IPS-NIHi11 (cell line): ENCODE results near the gene NHSL1.

ENCODE experiments used
- DNase-seq: peaks from one replicate; pipeline ENCODE4 v3.0.0; 2012; ENCODE audit warnings: mixed read lengths, low spot score

The NHSL1 gene

GRCh38 chr6:138465007-138465645 lies 34.2 kb downstream of the NHSL1 start:
- DNase-seq, result no peak

- no peak for DNase-seq
These were observed 35.2 kb downstream of the NHSL1 start for GRCh38 chr6:138464085-138464484.

GRCh38 chr6:138461647-138462046 lies 37.6 kb downstream of the NHSL1 start:
- DNase-seq, result no peak

GRCh38 chr6:138456401-138456790 lies 42.9 kb downstream of the NHSL1 start:
- no peak for DNase-seq

- DNase-seq, result no peak
These were observed 43.4 kb downstream of the NHSL1 start for GRCh38 chr6:138455746-138456400.

GRCh38 chr6:138454981-138455706 lies 44.1 kb downstream of the NHSL1 start:
- no peak for DNase-seq

- DNase-seq, result no peak
These were observed 48.3 kb downstream of the NHSL1 start for GRCh38 chr6:138451043-138451442.

GRCh38 chr6:138450445-138450844 lies 48.8 kb downstream of the NHSL1 start:
- no peak for DNase-seq

GRCh38 chr6:138446821-138447220 lies 52.5 kb downstream of the NHSL1 start:
- no peak for DNase-seq

GRCh38 chr6:138443979-138444378 lies 55.3 kb downstream of the NHSL1 start:
- DNase-seq, result no peak

GRCh38 chr6:138442663-138443062 lies 56.6 kb downstream of the NHSL1 start:
- no peak for DNase-seq

- no peak for DNase-seq
These were observed 57.3 kb downstream of the NHSL1 start for GRCh38 chr6:138441965-138442364.

- no peak for DNase-seq
These were observed 58.4 kb downstream of the NHSL1 start for GRCh38 chr6:138440758-138441357.

GRCh38 chr6:138440296-138440695 lies 59.0 kb downstream of the NHSL1 start:
- no peak for DNase-seq

GRCh38 chr6:138439546-138439945 lies 59.7 kb downstream of the NHSL1 start:
- no peak for DNase-seq

GRCh38 chr6:138434925-138435324 lies 64.4 kb downstream of the NHSL1 start:
- DNase-seq, result no peak

GRCh38 chr6:138434096-138434495 lies 65.2 kb downstream of the NHSL1 start:
- DNase-seq, result no peak

- no peak for DNase-seq
These were observed 67.3 kb downstream of the NHSL1 start for GRCh38 chr6:138432063-138432356.

- DNase-seq, result no peak
These were observed 67.8 kb downstream of the NHSL1 start for GRCh38 chr6:138431256-138432062.

GRCh38 chr6:138430361-138431145 lies 68.7 kb downstream of the NHSL1 start:
- DNase-seq, result no peak

- DNase-seq, result no peak
These were observed 69.5 kb downstream of the NHSL1 start for GRCh38 chr6:138429761-138430160.
